ENCODE measurements around the gene NEIL3. TPM values are rescaled to one million over a fixed set of nuclear protein-coding genes. Genes with fewer than 3 reads are reported as not detected.

NEIL3 gene
- total and polyA plus RNA-seq, 10 of the 15 experiments (the other 5 are each of a cell fraction or from before 2014, with no cell fraction given) = 3.0 to 13.8 (median 8.9) TPM

DNA sequence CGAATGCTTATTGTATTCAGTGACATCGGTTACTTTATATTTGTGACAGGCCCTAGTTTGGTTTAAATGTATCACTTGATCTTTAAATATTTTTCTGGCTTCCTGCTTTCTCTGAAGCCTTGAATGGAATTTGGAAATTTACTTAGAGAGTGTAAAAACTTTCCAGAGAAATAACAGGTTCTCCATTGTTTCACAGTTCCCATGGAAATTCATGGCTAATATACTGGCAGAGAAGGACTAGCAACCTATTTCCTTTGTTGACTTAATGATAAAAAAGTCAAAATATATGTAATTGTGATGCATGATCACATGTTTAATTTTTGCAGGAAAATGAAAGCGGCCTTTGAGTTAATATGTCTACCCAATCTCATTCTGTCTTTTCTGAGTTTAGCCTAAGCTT lies 13.2 kb downstream of the NEIL3 start:
- no peaks in the 10 kb centered on the region for H3K79me2 ChIP-seq (ENCODE audit: control insufficient read depth, insufficient read depth, low read length)
- no peak overlapping the region for H3K9ac ChIP-seq (ENCODE audit: control insufficient read depth, insufficient read depth, low read length)
- no peak overlapping the region for H3K4me2 ChIP-seq (ENCODE audit: control insufficient read depth, insufficient read depth)

More for the DNA sequence above, 13.2 kb downstream of the NEIL3 start:
- WGBS (ENCODE audit: insufficient coverage, insufficient replicate concordance, low lambda C conversion rate, missing lambda C conversion rate) = 96% methylated on average over 3 of the region's 3 CpGs
- intact Hi-C loops (cut with micrococcal nuclease; ENCODE audit: unreplicated experiment) = no loop called here
- Histone ChIP-seq H4K20me1 (ENCODE audit: control insufficient read depth, insufficient read depth) (no peaks in the 10 kb centered on the region), H3K9me3 (replicated peaks; ENCODE audit: control insufficient read depth, insufficient read depth, low read length) (no peaks in the 10 kb centered on the region; the same call in 2 of the 3 replicates), H3K4me1 (ENCODE audit: control insufficient read depth, insufficient read depth, low read length) (no peaks in the 10 kb centered on the region), H3K36me3 (ENCODE audit: control insufficient read depth in 2 of 2, insufficient read depth in 2 of 2, low read length in 1 of 2) (peaks cover 0 to 7% of the 10 kb centered on the region in 2 experiments; a peak in 1 of 4 replicates), H3K4me3 (no peak overlapping the region), H2AFZ (ENCODE audit: control insufficient read depth, low read depth, low read length) (no peak overlapping the region), H3K27ac (ENCODE audit: control insufficient read depth, insufficient read depth) (no peak overlapping the region), H3K27me3 (replicated peaks in 1 of 2; ENCODE audit: control insufficient read depth in 2 of 2, insufficient read depth in 2 of 2, low read length in 1 of 2) (no peaks in the 10 kb centered on the region)
- DNase-seq (ENCODE audit: low read depth, low spot score) = no peak
- POLR2A ChIA-PET = no interaction called here
- CTCF ChIA-PET = interaction anchor here (0.6 to 1.5 kb wide), 4 partner anchors 9 to 1093 kb away, joined by 3 to 4 read pairs (median 3); no protein-coding TSS in a partner anchor
- SMC1A ChIA-PET (ENCODE audit: uncharacterized antibody, unreplicated experiment) = interaction anchor here (1.3 to 1.7 kb wide), 5 partner anchors 8 to 49 kb away, joined by 3 to 6 read pairs (median 5); no protein-coding TSS in a partner anchor
- RAD21 ChIA-PET (ENCODE audit: unreplicated experiment) = interaction anchor here (0.8 to 2.1 kb wide), 2 partner anchors 9 to 13 kb away, joined by 4 to 5 read pairs; partner anchors contain the start of gene NEIL3
- no TSS peak for BruUV-seq (replicated peaks)
- in situ Hi-C loops (cut with MboI) = no loop called here
- FAIRE-seq = no peak
- no peak for ATAC-seq
- TF ChIP-seq, protein P1, sequence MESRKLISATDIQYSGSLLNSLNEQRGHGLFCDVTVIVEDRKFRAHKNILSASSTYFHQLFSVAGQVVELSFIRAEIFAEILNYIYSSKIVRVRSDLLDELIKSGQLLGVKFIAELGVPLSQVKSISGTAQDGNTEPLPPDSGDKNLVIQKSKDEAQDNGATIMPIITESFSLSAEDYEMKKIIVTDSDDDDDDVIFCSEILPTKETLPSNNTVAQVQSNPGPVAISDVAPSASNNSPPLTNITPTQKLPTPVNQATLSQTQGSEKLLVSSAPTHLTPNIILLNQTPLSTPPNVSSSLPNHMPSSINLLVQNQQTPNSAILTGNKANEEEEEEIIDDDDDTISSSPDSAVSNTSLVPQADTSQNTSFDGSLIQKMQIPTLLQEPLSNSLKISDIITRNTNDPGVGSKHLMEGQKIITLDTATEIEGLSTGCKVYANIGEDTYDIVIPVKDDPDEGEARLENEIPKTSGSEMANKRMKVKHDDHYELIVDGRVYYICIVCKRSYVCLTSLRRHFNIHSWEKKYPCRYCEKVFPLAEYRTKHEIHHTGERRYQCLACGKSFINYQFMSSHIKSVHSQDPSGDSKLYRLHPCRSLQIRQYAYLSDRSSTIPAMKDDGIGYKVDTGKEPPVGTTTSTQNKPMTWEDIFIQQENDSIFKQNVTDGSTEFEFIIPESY (IDR thresholded peaks at IDR 0.05) = no peak
- no peak for TF ChIP-seq RUNX3 (IDR thresholded peaks at IDR 0.05; ENCODE audit: low read length)
- no peak for TF ChIP-seq NRF1 (conservative IDR thresholded peaks at IDR 0.05; ENCODE audit: low read depth, low read length)
- TF ChIP-seq, protein P2, sequence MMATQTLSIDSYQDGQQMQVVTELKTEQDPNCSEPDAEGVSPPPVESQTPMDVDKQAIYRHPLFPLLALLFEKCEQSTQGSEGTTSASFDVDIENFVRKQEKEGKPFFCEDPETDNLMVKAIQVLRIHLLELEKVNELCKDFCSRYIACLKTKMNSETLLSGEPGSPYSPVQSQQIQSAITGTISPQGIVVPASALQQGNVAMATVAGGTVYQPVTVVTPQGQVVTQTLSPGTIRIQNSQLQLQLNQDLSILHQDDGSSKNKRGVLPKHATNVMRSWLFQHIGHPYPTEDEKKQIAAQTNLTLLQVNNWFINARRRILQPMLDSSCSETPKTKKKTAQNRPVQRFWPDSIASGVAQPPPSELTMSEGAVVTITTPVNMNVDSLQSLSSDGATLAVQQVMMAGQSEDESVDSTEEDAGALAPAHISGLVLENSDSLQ (IDR thresholded peaks at IDR 0.05) = no peak
- TF ChIP-seq, protein P3, sequence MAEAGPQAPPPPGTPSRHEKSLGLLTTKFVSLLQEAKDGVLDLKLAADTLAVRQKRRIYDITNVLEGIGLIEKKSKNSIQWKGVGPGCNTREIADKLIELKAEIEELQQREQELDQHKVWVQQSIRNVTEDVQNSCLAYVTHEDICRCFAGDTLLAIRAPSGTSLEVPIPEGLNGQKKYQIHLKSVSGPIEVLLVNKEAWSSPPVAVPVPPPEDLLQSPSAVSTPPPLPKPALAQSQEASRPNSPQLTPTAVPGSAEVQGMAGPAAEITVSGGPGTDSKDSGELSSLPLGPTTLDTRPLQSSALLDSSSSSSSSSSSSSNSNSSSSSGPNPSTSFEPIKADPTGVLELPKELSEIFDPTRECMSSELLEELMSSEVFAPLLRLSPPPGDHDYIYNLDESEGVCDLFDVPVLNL (IDR thresholded peaks at IDR 0.05; ENCODE audit: low read depth, low read length) = no peak
- TF ChIP-seq ZSCAN29 (IDR thresholded peaks at IDR 0.05) = no peak
- TF ChIP-seq NFYB (IDR thresholded peaks at IDR 0.05; ENCODE audit: insufficient read depth, low read depth, low read length) = no peak
- TF ChIP-seq ZNF207 (IDR thresholded peaks at IDR 0.05; ENCODE audit: borderline replicate concordance) = no peak
- TF ChIP-seq ATF7 (IDR thresholded peaks at IDR 0.05; ENCODE audit: low read depth) = no peak
- no peak for TF ChIP-seq FOXK2 (IDR thresholded peaks at IDR 0.05)
